Activated naive CD8-positive, alpha-beta T cell treated with anti-CD3 and anti-CD28 coated beads, Interleukin-2, amount 50 U/mL, for 24 hours (primary cell): Measurements from ENCODE around the gene OR8J3.
"Not testable (repeated sequence)": the region's sequence is repeated elsewhere in the genome, so short reads cannot be mapped to it uniquely, and the experiment has no call there.

Experiments
- ATAC-seq: fragments of 150-1000 bp; cut with Tn5 transposase; one replicate; pipeline ENCODE4 v1.10.0; 2021
- DNase-seq: peaks from one replicate; pipeline ENCODE4 v3.0.0; 2021
- H3K27ac Mint-ChIP-seq: one replicate; pipeline ENCODE4 v1.8.0; 2021; ENCODE audit warnings: mild to moderate bottlenecking, mixed read lengths
- H3K27me3 Mint-ChIP-seq: one replicate; pipeline ENCODE4 v1.8.0; 2021; ENCODE audit warnings: mixed read lengths
- H3K36me3 Mint-ChIP-seq: one replicate; pipeline ENCODE4 v1.8.0; 2021; ENCODE audit warnings: low read depth, mixed read lengths
- H3K4me1 Mint-ChIP-seq: one replicate; pipeline ENCODE4 v1.8.0; 2021; ENCODE audit warnings: mixed read lengths
- H3K4me3 Mint-ChIP-seq: one replicate; pipeline ENCODE4 v1.8.0; 2021; ENCODE audit warnings: mild to moderate bottlenecking, moderate library complexity, mixed read lengths
- H3K9me3 Mint-ChIP-seq: one replicate; pipeline ENCODE4 v1.8.0; 2021; ENCODE audit warnings: mixed read lengths

OR8J3 gene

GRCh38 chr11:56140151-56140661, at the start of gene OR8J3:
Gene OR8J3, minus strand, starts transcription at chr11:56140201. Its CDS starts 2,483 bp downstream, at chr11:56137718.
- H3K9me3 Mint-ChIP-seq = peaks cover 29% of the 10 kb centered on the region
- H3K27ac Mint-ChIP-seq = no peak within 1 kb of the TSS
- H3K36me3 Mint-ChIP-seq = no peaks in the 10 kb centered on the region
- H3K27me3 Mint-ChIP-seq = no peaks in the 10 kb centered on the region
- no peaks in the 10 kb centered on the region for H3K4me1 Mint-ChIP-seq
- ATAC-seq = no peak
- DNase-seq = no peak
- no peak within 1 kb of the TSS for H3K4me3 Mint-ChIP-seq

DNA sequence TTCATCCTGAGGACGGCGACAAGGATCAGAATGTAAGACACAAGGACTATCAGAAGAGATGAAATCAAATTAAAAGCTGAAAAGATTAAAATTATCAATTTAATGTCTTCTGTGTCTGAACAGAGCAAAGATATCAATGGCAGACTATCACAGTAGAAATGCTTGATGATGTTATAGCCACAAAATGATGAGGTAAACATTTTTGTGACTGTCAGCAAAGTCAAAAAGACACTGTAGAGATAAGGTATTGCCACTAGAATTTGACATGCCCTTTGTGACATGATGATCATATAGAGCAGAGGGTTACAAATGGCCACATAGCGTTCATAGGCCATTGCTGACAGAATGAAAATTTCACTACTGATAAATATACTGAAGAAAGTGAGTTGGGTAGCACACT, 48.6 kb upstream of the OR8J3 start:
- Mint-ChIP-seq H3K4me3 (no peak overlapping the region), H3K4me1 (no peaks in the 10 kb centered on the region)

GRCh38 chr11:56183459-56183858, 43.5 kb upstream of the OR8J3 start:
- ATAC-seq (no peak), DNase-seq (no peak)
- H3K9me3 Mint-ChIP-seq = peaks cover 31% of the 10 kb centered on the region
- no peaks in the 10 kb centered on the region for H3K36me3 Mint-ChIP-seq
- no peaks in the 10 kb centered on the region for H3K4me1 Mint-ChIP-seq
- no peak overlapping the region for H3K4me3 Mint-ChIP-seq
- H3K27ac Mint-ChIP-seq = no peak overlapping the region
- H3K27me3 Mint-ChIP-seq = no peaks in the 10 kb centered on the region

More for the DNA sequence above, 48.6 kb upstream of the OR8J3 start:
- DNase-seq (no peak), ATAC-seq (no peak)
- Mint-ChIP-seq H3K27ac (no peak overlapping the region), H3K9me3 (peaks cover 23% of the 10 kb centered on the region), H3K27me3 (no peaks in the 10 kb centered on the region), H3K36me3 (no peaks in the 10 kb centered on the region)

DNA sequence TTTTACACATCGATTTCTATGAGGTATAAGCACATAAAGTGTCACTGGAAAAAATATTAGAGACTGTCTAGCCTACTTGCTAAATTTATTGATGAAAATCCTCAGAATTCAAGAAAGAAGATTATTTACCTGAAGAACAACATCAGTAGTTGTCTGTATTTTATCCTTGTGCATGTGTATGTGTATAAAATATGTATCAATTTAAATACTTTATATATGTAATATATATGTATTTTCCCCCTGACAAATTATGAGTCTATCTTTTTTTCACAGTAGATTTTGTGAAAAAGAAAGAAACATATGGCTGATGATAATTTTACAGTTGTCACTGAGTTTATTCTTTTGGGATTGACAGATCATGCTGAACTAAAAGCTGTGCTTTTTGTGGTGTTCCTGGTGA, 36.3 kb upstream of the OR8J3 start, which contains the start of gene OR5J2:
Gene OR5J2 (plus strand): TSS at position 301 of the 400 bp plus-strand sequence. CDS start 0 bp downstream, at position 301.
- Mint-ChIP-seq H3K27me3 (no peaks in the 10 kb centered on the region), H3K27ac (no peak within 1 kb of the TSS), H3K9me3 (peaks cover 20% of the 10 kb centered on the region)

DNA sequence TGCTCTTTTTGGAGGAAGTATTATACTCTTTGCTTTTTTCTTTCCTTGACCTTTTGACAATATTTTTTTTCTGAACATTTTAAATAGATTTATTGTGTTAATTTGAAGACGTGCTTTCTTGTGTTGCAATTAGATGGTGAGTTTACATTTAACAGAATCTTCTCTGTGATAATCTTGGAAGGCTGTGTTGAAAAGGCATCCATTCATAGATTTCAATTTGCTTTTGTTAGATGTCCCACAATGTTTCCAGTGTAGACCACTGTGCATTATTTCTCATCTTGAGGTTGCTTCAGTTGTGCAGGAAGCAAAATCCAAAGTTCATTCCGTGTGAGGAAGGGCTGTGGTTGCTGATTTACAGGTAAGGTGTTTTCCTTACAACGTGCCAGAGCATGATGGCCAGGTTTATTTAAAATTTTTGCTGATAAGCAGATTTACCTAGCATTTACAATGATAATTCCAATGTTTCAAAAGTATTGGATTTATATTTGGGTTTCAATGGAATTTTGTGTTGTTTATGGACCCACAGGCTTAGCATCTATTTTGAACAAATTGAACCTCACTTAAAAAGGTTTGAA, 32.3 kb upstream of the OR8J3 start:
- no peak for DNase-seq
- Mint-ChIP-seq H3K4me3 (no peak overlapping the region), H3K36me3 (no peaks in the 10 kb centered on the region), H3K9me3 (peaks cover 5% of the 10 kb centered on the region), H3K4me1 (no peaks in the 10 kb centered on the region), H3K27ac (no peak overlapping the region), H3K27me3 (no peaks in the 10 kb centered on the region)
- no peak for ATAC-seq

More for the DNA sequence above, 36.3 kb upstream of the OR8J3 start, which contains the start of gene OR5J2:
- Mint-ChIP-seq H3K36me3 (no peaks in the 10 kb centered on the region), H3K4me3 (no peak within 1 kb of the TSS), H3K4me1 (no peaks in the 10 kb centered on the region)
- DNase-seq (no peak), ATAC-seq (no peak)

- Mint-ChIP-seq H3K4me3 (no peak overlapping the region), H3K27me3 (no peaks in the 10 kb centered on the region), H3K9me3 (peaks cover 12% of the 10 kb centered on the region), H3K27ac (no peak overlapping the region), H3K4me1 (no peaks in the 10 kb centered on the region), H3K36me3 (no peaks in the 10 kb centered on the region)
- DNase-seq = no peak
- no peak for ATAC-seq
Measured at GRCh38 chr11:56163804-56164203, 23.8 kb upstream of the OR8J3 start.

GRCh38 chr11:56160217-56160616, 20.2 kb upstream of the OR8J3 start, which contains the start of gene OR8K5:
Gene OR8K5, minus strand, starts transcription at chr11:56160317. Its CDS starts 0 bp downstream, at chr11:56160317.
- peaks cover 10% of the 10 kb centered on the region for H3K9me3 Mint-ChIP-seq
- no peaks in the 10 kb centered on the region for H3K4me1 Mint-ChIP-seq
- no peak within 1 kb of the TSS for H3K27ac Mint-ChIP-seq
- no peak within 1 kb of the TSS for H3K4me3 Mint-ChIP-seq
- ATAC-seq (no peak), DNase-seq (no peak)
- no peaks in the 10 kb centered on the region for H3K27me3 Mint-ChIP-seq
- H3K36me3 Mint-ChIP-seq = no peaks in the 10 kb centered on the region

DNA sequence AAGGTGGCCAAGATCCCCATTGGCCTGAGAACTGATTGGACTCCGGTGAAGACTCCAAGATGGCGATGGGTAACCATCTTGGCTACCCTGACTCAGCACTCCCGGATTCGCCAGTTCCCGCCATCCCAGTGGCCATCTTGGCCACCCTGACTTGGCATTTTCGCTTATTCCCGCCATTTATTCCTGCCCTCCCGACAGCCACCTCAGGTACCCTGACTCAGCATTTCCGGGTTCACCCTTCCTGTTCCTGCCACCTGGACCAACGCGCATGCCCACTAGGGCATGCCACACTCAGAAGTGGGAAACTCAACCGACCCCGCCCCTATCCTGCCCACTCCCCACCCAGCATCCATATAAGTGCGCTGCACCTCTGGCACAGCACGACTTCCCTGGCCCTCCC, 12.3 kb upstream of the OR8J3 start:
- Mint-ChIP-seq H3K4me3 (no peak overlapping the region), H3K27ac (no peak overlapping the region), H3K27me3 (no peaks in the 10 kb centered on the region), H3K9me3 (peaks cover 42% of the 10 kb centered on the region), H3K4me1 (no peaks in the 10 kb centered on the region), H3K36me3 (no peaks in the 10 kb centered on the region)
- ATAC-seq (no peak), DNase-seq (no peak)

- no peak overlapping the region for H3K4me3 Mint-ChIP-seq
- H3K36me3 Mint-ChIP-seq = no peaks in the 10 kb centered on the region
- no peaks in the 10 kb centered on the region for H3K4me1 Mint-ChIP-seq
- no peaks in the 10 kb centered on the region for H3K27me3 Mint-ChIP-seq
- peaks cover 41% of the 10 kb centered on the region for H3K9me3 Mint-ChIP-seq
- DNase-seq (no peak), ATAC-seq (no peak)
- no peak overlapping the region for H3K27ac Mint-ChIP-seq
Measured at GRCh38 chr11:56151376-56151775, 11.4 kb upstream of the OR8J3 start.

- ATAC-seq, H3K27me3 Mint-ChIP-seq, H3K36me3 Mint-ChIP-seq, H3K4me3 Mint-ChIP-seq, DNase-seq, H3K27ac Mint-ChIP-seq, H3K4me1 Mint-ChIP-seq: not testable (repeated sequence)
- peaks cover 26% of the 10 kb centered on the region for H3K9me3 Mint-ChIP-seq
Measured at GRCh38 chr11:56143681-56144080, 3.7 kb upstream of the OR8J3 start.

DNA sequence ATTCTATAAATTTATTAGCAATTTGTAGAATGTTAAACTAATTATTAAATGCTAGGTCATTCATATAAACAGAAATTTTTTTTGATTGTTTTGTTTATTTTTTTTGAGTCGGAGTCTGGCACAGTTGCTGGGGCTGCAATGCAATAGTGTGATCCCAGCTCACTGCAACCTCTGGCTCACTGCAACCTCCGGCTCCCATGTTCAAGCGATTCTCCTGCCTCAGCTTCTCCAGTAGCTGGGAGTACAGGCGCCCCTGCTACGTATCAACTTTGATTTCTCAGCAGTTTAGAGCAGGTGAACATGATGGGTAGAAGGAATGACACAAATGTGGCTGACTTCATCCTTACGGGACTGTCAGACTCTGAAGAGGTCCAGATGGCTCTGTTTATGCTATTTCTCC, 17.9 kb downstream of the OR8J3 start, which contains the start of gene OR8H3:
Gene OR8H3 (plus strand): TSS at position 301 of the 400 bp plus-strand sequence. CDS start 0 bp downstream, at position 301.
- Mint-ChIP-seq H3K36me3 (no peaks in the 10 kb centered on the region), H3K4me1 (no peaks in the 10 kb centered on the region), H3K9me3 (peaks cover 16% of the 10 kb centered on the region), H3K4me3 (no peak within 1 kb of the TSS), H3K27me3 (no peaks in the 10 kb centered on the region), H3K27ac (no peak within 1 kb of the TSS)
- ATAC-seq (no peak), DNase-seq (no peak)

GRCh38 chr11:56103210-56103737, 36.7 kb downstream of the OR8J3 start, which contains the start of gene OR8H2:
Gene OR8H2, plus strand, starts transcription at chr11:56103687. Its CDS starts 1,356 bp downstream, at chr11:56105043.
- ATAC-seq = no peak
- no peaks in the 10 kb centered on the region for H3K36me3 Mint-ChIP-seq
- H3K9me3 Mint-ChIP-seq = peaks cover 12% of the 10 kb centered on the region
- DNase-seq = no peak
- H3K4me3 Mint-ChIP-seq = no peak within 1 kb of the TSS
- H3K27ac Mint-ChIP-seq = no peak within 1 kb of the TSS
- no peaks in the 10 kb centered on the region for H3K4me1 Mint-ChIP-seq
- H3K27me3 Mint-ChIP-seq = no peaks in the 10 kb centered on the region

DNA sequence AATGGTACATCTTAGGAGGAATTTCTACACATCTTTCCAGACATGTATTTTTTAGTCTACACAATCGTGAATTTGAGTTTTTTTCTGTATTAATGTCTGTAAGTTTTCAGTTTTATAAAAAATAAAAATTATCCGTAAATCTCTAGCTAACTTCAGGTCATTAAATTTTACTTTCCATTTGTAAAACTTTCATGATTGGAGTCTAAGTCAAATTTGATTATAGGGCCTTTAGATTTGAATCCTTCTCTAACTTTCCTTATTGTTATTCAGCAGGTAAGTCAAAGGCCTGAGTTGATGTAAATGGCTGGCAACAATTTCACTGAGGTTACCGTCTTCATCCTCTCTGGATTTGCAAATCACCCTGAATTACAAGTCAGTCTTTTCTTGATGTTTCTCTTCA, 47.0 kb downstream of the OR8J3 start, which contains the start of gene OR8I2:
Gene OR8I2 (plus strand): TSS at position 301 of the 400 bp plus-strand sequence. CDS start 0 bp downstream, at position 301.
- Mint-ChIP-seq H3K4me1 (no peaks in the 10 kb centered on the region), H3K27ac (no peak within 1 kb of the TSS), H3K4me3 (no peak within 1 kb of the TSS), H3K9me3 (peaks cover 23% of the 10 kb centered on the region), H3K36me3 (no peaks in the 10 kb centered on the region), H3K27me3 (no peaks in the 10 kb centered on the region)
- no peak for DNase-seq
- ATAC-seq = no peak

DNA sequence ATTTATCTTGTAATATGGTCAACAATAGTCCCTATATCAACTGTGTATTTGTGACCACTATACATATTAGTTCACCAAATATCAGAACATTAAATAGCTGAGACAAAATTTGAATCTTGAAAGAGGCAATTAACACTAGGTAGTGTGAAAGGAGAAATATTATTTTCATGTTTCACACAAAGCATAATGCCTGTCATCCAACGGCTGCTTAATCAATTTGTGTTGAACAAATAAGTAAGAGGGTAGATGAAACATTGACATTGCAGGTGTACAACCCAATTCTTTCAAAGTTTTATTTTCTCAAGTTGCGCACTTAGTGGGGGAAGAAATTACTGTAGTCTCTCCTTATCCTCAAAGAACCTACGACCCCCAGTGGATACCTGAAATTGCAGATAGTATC, 50.3 kb downstream of the OR8J3 start:
- H3K4me3 Mint-ChIP-seq = no peak overlapping the region
- no peaks in the 10 kb centered on the region for H3K27me3 Mint-ChIP-seq
- peaks cover 22% of the 10 kb centered on the region for H3K9me3 Mint-ChIP-seq
- H3K36me3 Mint-ChIP-seq = no peaks in the 10 kb centered on the region
- no peak overlapping the region for H3K27ac Mint-ChIP-seq
- no peaks in the 10 kb centered on the region for H3K4me1 Mint-ChIP-seq
- DNase-seq = no peak
- ATAC-seq = no peak
